Measurements from ENCODE around the gene CYFIP2. TPM values are rescaled to one million over a fixed set of nuclear protein-coding genes. Genes with fewer than 3 reads are reported as not detected.
A peak's percentile ranks its signal among the peaks of the same experiment; 100 is the strongest.

Gene CYFIP2
- polyA plus RNA-seq, 1 experiment: 4.4 TPM

DNA sequence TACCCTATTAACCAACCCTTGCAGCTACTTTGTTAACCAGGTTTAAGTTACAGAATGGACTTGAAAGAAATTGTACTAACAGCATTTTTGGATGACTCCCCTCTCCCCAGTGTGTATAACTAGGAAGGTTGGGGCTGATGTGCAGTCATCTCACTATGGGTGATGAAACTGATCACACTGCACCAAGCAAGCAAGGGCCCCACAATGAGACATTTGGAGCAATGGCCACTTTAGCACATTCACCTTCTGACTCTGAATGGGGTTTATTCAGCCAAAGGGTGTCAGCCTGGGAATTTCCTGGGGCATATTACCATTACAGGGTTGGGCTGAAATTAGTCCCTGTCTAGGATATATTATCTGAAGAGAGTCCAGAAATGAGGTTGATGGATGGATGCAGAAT is 18.7 kb upstream of the CYFIP2 start:
- Histone ChIP-seq H3K4me3 (ENCODE audit: low read depth, low read length) (no peak overlapping the region), H3K36me3 (ENCODE audit: control insufficient read depth, insufficient read depth, low read length) (no peaks in the 10 kb centered on the region), H3K27me3 (ENCODE audit: control insufficient read depth, insufficient read depth, low read length) (no peaks in the 10 kb centered on the region; the same call in 1 of the 2 replicates)
- no peak for DNase-seq (ENCODE audit: low read depth)
- ChIA-PET CTCF (interaction anchor here (1.0 kb wide), 1 partner anchor 9 kb away, joined by 3 read pairs; no protein-coding TSS in a partner anchor), POLR2A (no interaction called here)
- no peak for TF ChIP-seq CTCF (IDR thresholded peaks at IDR 0.05; ENCODE audit: insufficient read depth, low read depth, low read length)

DNA sequence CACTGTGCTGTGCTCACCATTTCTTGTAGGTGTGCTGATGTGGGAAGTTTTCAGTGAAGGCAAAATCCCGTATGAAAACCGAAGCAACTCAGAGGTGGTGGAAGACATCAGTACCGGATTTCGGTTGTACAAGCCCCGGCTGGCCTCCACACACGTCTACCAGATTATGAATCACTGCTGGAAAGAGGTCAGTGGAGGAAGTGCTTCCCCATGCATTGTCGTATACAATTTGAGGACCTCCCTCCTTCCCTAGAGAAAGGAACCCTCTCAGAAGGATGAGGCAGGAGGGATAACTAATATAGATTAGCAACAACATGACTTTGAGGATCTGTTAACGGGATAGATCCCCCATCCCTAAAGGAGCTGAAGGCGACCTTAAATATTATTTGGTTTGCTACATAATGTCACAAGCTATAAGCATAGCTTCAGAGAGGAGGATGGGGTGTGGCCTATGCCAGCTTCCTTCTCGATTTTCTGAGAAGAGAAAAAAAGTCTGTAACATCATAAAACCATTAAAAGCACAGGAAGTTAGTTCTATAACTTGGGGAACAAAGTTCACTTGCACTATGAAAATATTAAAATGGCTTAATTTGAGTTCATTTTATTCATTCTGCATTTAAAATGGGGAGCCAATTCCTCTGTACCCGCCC is 17.0 kb upstream of the CYFIP2 start:
- no peaks in the 10 kb centered on the region for H3K36me3 ChIP-seq (ENCODE audit: control insufficient read depth, insufficient read depth, low read length)
- H3K4me3 ChIP-seq (ENCODE audit: low read depth, low read length): no peak overlapping the region
- POLR2A ChIA-PET: no interaction called here
- DNase-seq (ENCODE audit: low read depth): no peak
- CTCF ChIA-PET: interaction anchor here (0.7 to 1.1 kb wide), 3 partner anchors 79 to 494 kb away, joined by 3 to 4 read pairs (median 3); partner anchors contain the start of gene LSM11
- no peak for TF ChIP-seq CTCF (IDR thresholded peaks at IDR 0.05; ENCODE audit: insufficient read depth, low read depth, low read length)
- no peaks in the 10 kb centered on the region; the same call in 1 of the 2 replicates for H3K27me3 ChIP-seq (ENCODE audit: control insufficient read depth, insufficient read depth, low read length)

- DNase-seq (ENCODE audit: low read depth): peak; percentile 9
- Histone ChIP-seq H3K4me3 (ENCODE audit: low read depth, low read length) (no peak overlapping the region), H3K27me3 (ENCODE audit: control insufficient read depth, insufficient read depth, low read length) (peaks cover 6% of the 10 kb centered on the region; the same call in 1 of the 2 replicates), H3K36me3 (ENCODE audit: control insufficient read depth, insufficient read depth, low read length) (no peaks in the 10 kb centered on the region)
- TF ChIP-seq CTCF (IDR thresholded peaks at IDR 0.05; ENCODE audit: insufficient read depth, low read depth, low read length): no peak
- ChIA-PET CTCF (interaction anchor here (0.7 to 5.5 kb wide), 21 partner anchors 9 to 493 kb away, joined by 3 to 74 read pairs (median 5); partner anchors contain the start of gene CYFIP2), POLR2A (no interaction called here)
Observed at GRCh38 chr5:157252711-157253465, 13.0 kb upstream of the CYFIP2 start.

DNA sequence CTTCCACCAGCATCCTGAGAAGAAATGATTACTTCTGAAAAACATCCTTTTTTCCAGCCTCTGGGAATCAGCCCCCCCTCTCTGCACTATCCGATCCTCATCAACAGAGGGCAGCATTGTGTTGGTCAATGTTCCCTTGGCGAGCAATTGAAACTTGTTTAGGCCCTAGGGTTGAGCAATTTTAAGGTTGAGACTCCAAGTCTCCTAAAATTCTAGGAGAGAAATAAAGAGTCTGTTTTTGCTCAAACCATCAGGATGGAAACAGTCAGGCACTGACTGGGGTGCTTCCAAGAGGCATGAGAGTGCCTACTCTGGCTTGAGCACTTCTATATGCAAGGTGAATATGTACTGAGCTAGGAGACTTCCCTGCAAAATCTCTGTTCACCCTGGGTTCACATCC is 12.4 kb upstream of the CYFIP2 start:
- H3K4me3 ChIP-seq (ENCODE audit: low read depth, low read length): no peak overlapping the region
- TF ChIP-seq CTCF (IDR thresholded peaks at IDR 0.05; ENCODE audit: insufficient read depth, low read depth, low read length): peak; percentile 93
- no peaks in the 10 kb centered on the region for H3K36me3 ChIP-seq (ENCODE audit: control insufficient read depth, insufficient read depth, low read length)
- peak; percentile 5 for DNase-seq (ENCODE audit: low read depth)
- CTCF ChIA-PET: interaction anchor here (0.6 to 5.5 kb wide), 28 partner anchors 9 to 492 kb away, joined by 3 to 74 read pairs (median 4); partner anchors contain the start of genes CYFIP2 and LSM11
- peaks cover 6% of the 10 kb centered on the region; the same call in 1 of the 2 replicates for H3K27me3 ChIP-seq (ENCODE audit: control insufficient read depth, insufficient read depth, low read length)
- POLR2A ChIA-PET: interaction anchor here (0.6 kb wide), 1 partner anchor 9 kb away, joined by 3 read pairs; no protein-coding TSS in a partner anchor

DNA sequence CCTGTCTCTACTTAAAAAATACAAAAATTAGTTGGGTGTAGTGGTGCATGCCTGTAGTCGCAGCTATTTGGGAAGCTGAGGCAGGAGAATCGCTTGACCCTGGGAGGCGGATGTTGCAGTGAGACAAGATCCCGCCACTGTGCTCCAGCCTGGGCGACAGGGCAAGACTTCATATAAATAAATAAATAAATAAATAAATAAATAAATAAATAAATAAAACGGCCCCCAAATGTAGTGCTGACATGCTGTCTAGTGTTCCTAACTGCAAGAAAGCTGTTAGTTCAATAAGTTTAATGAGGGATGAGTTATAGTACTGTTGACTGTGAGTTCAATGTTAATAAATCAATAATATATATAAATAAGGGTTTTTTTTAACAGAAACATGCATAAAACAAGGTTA is 7.5 kb upstream of the CYFIP2 start:
- TF ChIP-seq CTCF (IDR thresholded peaks at IDR 0.05; ENCODE audit: insufficient read depth, low read depth, low read length): no peak
- no peak for DNase-seq (ENCODE audit: low read depth)
- CTCF ChIA-PET: interaction anchor here (1.1 kb wide), 1 partner anchor 55 kb away, joined by 3 read pairs; no protein-coding TSS in a partner anchor
- Histone ChIP-seq H3K4me3 (ENCODE audit: low read depth, low read length) (no peak overlapping the region), H3K36me3 (ENCODE audit: control insufficient read depth, insufficient read depth, low read length) (no peaks in the 10 kb centered on the region), H3K27me3 (ENCODE audit: control insufficient read depth, insufficient read depth, low read length) (peaks cover 13% of the 10 kb centered on the region)
- POLR2A ChIA-PET: no interaction called here
